ENCODE data around the gene CCL26. TPM values are rescaled to one million over a fixed set of nuclear protein-coding genes. Genes with fewer than 3 reads are reported as not detected.

Gene CCL26
- total and polyA plus RNA-seq, 2 donors (not counting 3 experiments of a cell fraction or from before 2014, with no cell fraction given) = not detected

DNA sequence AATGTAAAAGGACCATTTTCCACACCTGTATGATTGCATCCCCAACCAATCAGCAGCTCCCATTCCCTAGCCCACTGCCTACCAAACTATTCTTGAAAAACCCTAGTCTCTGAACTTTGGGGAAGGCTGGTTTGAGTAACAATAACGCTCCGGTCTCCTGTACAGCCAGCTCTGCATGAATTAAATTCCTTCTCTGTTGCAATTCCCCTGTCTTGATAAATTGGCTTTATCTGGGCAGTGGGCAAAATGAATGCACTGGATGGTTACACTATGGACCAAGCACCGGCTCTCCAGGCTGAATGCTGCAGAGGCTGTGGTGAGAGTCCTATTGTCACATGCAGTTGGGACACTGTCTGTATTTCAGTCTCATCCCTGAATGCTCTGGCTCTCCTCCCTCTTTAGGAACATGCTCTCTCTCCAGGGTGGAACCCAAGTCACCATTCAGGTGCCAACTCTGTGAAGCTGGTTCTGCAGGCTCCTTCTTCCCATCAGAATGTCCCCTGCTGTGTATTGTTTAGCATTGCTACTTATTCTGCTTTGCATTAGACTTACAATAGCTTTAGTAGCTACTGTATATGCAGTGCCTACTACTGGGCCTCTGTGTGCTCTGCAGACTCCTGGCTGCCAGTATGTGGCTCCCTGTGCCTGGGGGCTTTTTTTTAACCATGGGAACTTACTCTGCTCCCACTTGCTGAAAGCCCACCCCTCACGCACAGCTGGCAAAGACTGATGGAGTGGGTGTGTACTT, 34.7 kb upstream of the CCL26 start:
- dilution Hi-C loops (cut with MboI; ENCODE audit: extremely low pct_ligation_motif_present, low sequenced_read_pairs) (no loop called here), intact Hi-C loops (cut with micrococcal nuclease) (no loop called here)
- no peaks in the 10 kb centered on the region for H3K79me2 ChIP-seq (ENCODE audit: control insufficient read depth, insufficient read depth, low read length)
- H3K9ac ChIP-seq (replicated peaks; ENCODE audit: extremely low read depth, insufficient read depth, low read length) = no peak overlapping the region
- no peak for TF ChIP-seq POLR2A (IDR thresholded peaks at IDR 0.05; ENCODE audit: low read depth, low read length)
- TF ChIP-seq MYC (IDR thresholded peaks at IDR 0.05; ENCODE audit: low read depth, low read length) = no peak
- no peak for TF ChIP-seq FOS (IDR thresholded peaks at IDR 0.05; ENCODE audit: borderline replicate concordance, insufficient read depth, low read length)
- TF ChIP-seq, protein P1, sequence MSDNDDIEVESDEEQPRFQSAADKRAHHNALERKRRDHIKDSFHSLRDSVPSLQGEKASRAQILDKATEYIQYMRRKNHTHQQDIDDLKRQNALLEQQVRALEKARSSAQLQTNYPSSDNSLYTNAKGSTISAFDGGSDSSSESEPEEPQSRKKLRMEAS (IDR thresholded peaks at IDR 0.05; ENCODE audit: insufficient read depth, insufficient read length) = no peak
- no peak for TF ChIP-seq JUN (IDR thresholded peaks at IDR 0.05; ENCODE audit: borderline replicate concordance, insufficient read depth, insufficient read length, low read depth)
- no peak for TF ChIP-seq POLR2AphosphoS5 (IDR thresholded peaks at IDR 0.05; ENCODE audit: insufficient read depth, low read depth, low read length)
- H3K9me3 ChIP-seq (replicated peaks; ENCODE audit: control insufficient read depth, insufficient read depth, low read length) = no peaks in the 10 kb centered on the region
- H3K9me1 ChIP-seq (replicated peaks; ENCODE audit: control insufficient read depth, extremely low read depth, insufficient read depth, low read length) = no peaks in the 10 kb centered on the region
- no peak overlapping the region for H3K4me2 ChIP-seq (ENCODE audit: insufficient read depth, low read length)
- H3K27ac ChIP-seq (ENCODE audit: insufficient read depth, low read depth, low read length) = no peak overlapping the region
- ChIA-PET CTCF (no interaction called here), POLR2A (no interaction called here)
- no peak overlapping the region for H2AFZ ChIP-seq (ENCODE audit: low read depth, low read length)
- no TSS peak for BruUV-seq (replicated peaks)
- no peaks in the 10 kb centered on the region for H4K20me1 ChIP-seq (replicated peaks; ENCODE audit: control insufficient read depth, extremely low read depth, insufficient read depth, low read length)
- H3K27me3 ChIP-seq (ENCODE audit: control insufficient read depth in 2 of 2, insufficient read depth in 2 of 2, low read length in 2 of 2) = no peaks in the 10 kb centered on the region
- FAIRE-seq (no peak), DNase-seq (ENCODE audit: low read depth, low spot score) (no peak)
- no peaks in the 10 kb centered on the region for H3K36me3 ChIP-seq (ENCODE audit: control insufficient read depth in 2 of 2, extremely low read depth in 1 of 2, insufficient read depth in 2 of 2, low read length in 2 of 2)
- no peak overlapping the region for H3K4me3 ChIP-seq (replicated peaks in 1 of 3; ENCODE audit: insufficient read depth in 1 of 3, low read depth in 1 of 3, low read length in 3 of 3)
- no peaks in the 10 kb centered on the region for H3K4me1 ChIP-seq (ENCODE audit: control insufficient read depth, extremely low read depth, insufficient read depth, low read length)

- no TSS peak for BruUV-seq (replicated peaks)
- no peaks in the 10 kb centered on the region for H3K36me3 ChIP-seq (ENCODE audit: control insufficient read depth in 2 of 2, extremely low read depth in 1 of 2, insufficient read depth in 2 of 2, low read length in 2 of 2)
- no peaks in the 10 kb centered on the region for H3K79me2 ChIP-seq (ENCODE audit: control insufficient read depth, insufficient read depth, low read length)
- H3K9ac ChIP-seq (replicated peaks; ENCODE audit: extremely low read depth, insufficient read depth, low read length) = no peak overlapping the region
- no peak overlapping the region for H3K4me3 ChIP-seq (replicated peaks in 1 of 3; ENCODE audit: insufficient read depth in 1 of 3, low read depth in 1 of 3, low read length in 3 of 3)
- no peak for DNase-seq (ENCODE audit: low read depth, low spot score)
- no peaks in the 10 kb centered on the region for H3K9me1 ChIP-seq (replicated peaks; ENCODE audit: control insufficient read depth, extremely low read depth, insufficient read depth, low read length)
- no peak overlapping the region for H3K4me2 ChIP-seq (ENCODE audit: insufficient read depth, low read length)
- ChIA-PET POLR2A (no interaction called here), CTCF (no interaction called here)
- dilution Hi-C loops (cut with MboI; ENCODE audit: extremely low pct_ligation_motif_present, low sequenced_read_pairs) (no loop called here), intact Hi-C loops (cut with micrococcal nuclease) (no loop called here)
- H3K27me3 ChIP-seq (ENCODE audit: control insufficient read depth in 2 of 2, insufficient read depth in 2 of 2, low read length in 2 of 2) = no peaks in the 10 kb centered on the region
- H4K20me1 ChIP-seq (replicated peaks; ENCODE audit: control insufficient read depth, extremely low read depth, insufficient read depth, low read length) = no peaks in the 10 kb centered on the region
- no peak overlapping the region for H2AFZ ChIP-seq (ENCODE audit: low read depth, low read length)
- H3K27ac ChIP-seq (ENCODE audit: insufficient read depth, low read depth, low read length) = no peak overlapping the region
- no peaks in the 10 kb centered on the region for H3K9me3 ChIP-seq (replicated peaks; ENCODE audit: control insufficient read depth, insufficient read depth, low read length)
- no peak for FAIRE-seq
- H3K4me1 ChIP-seq (ENCODE audit: control insufficient read depth, extremely low read depth, insufficient read depth, low read length) = no peaks in the 10 kb centered on the region
- TF ChIP-seq, protein P2, sequence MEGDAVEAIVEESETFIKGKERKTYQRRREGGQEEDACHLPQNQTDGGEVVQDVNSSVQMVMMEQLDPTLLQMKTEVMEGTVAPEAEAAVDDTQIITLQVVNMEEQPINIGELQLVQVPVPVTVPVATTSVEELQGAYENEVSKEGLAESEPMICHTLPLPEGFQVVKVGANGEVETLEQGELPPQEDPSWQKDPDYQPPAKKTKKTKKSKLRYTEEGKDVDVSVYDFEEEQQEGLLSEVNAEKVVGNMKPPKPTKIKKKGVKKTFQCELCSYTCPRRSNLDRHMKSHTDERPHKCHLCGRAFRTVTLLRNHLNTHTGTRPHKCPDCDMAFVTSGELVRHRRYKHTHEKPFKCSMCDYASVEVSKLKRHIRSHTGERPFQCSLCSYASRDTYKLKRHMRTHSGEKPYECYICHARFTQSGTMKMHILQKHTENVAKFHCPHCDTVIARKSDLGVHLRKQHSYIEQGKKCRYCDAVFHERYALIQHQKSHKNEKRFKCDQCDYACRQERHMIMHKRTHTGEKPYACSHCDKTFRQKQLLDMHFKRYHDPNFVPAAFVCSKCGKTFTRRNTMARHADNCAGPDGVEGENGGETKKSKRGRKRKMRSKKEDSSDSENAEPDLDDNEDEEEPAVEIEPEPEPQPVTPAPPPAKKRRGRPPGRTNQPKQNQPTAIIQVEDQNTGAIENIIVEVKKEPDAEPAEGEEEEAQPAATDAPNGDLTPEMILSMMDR (IDR thresholded peaks at IDR 0.05; ENCODE audit: extremely low read depth in 1 of 2, insufficient read depth in 1 of 2, low read depth in 1 of 2, low read length in 2 of 2) = no peak
- TF ChIP-seq FOS (IDR thresholded peaks at IDR 0.05; ENCODE audit: borderline replicate concordance, insufficient read depth, low read length) (no peak), EZH2 (IDR thresholded peaks at IDR 0.05; ENCODE audit: borderline replicate concordance, low read depth, low read length, severe bottlenecking) (no peak), JUN (IDR thresholded peaks at IDR 0.05; ENCODE audit: borderline replicate concordance, insufficient read depth, insufficient read length, low read depth) (no peak)
- TF ChIP-seq, protein P1 (IDR thresholded peaks at IDR 0.05; ENCODE audit: insufficient read depth, insufficient read length) = no peak
Measured at GRCh38 chr7:75804705-75805104, 32.7 kb upstream of the CCL26 start.

Data from endothelial cell of umbilical vein (primary cell).